Muscle layer of colon (tissue), 2 donors: ENCODE results near the gene TMTC1.
A peak's percentile ranks its signal among the peaks of the same experiment; 100 is the strongest.

ENCODE experiments used
- H3K27ac ChIP-seq: one replicate; pipeline ENCODE4 v1.7.0; 2013; ENCODE audit warnings: low read depth, mild to moderate bottlenecking, low read length, moderate library complexity
- H3K27me3 ChIP-seq, 2 donors: one replicate each; pipeline ENCODE4 v1.7.0; 2013; ENCODE audit warnings: low read length in 2 of 2, mild to moderate bottlenecking in 2 of 2; ENCODE audit not compliant: insufficient read depth in 2 of 2, control insufficient read depth in 1 of 2
- H3K36me3 ChIP-seq: one replicate; pipeline ENCODE4 v1.7.0; 2013; ENCODE audit warnings: mild to moderate bottlenecking, low read length; ENCODE audit not compliant: insufficient read depth
- H3K4me1 ChIP-seq: one replicate; pipeline ENCODE4 v1.7.0; 2013; ENCODE audit warnings: mild to moderate bottlenecking, low read length; ENCODE audit not compliant: insufficient read depth
- H3K4me3 ChIP-seq, 2 donors: one replicate each; pipeline ENCODE4 v1.7.0; 2013; ENCODE audit warnings: low read length in 2 of 2, low read depth in 1 of 2, mild to moderate bottlenecking in 1 of 2, moderate library complexity in 1 of 2
- H3K9ac ChIP-seq: one replicate; pipeline ENCODE4 v1.7.0; 2013; ENCODE audit warnings: low read length
- H3K9me3 ChIP-seq: one replicate; pipeline ENCODE4 v1.7.0; 2013; ENCODE audit warnings: mild to moderate bottlenecking, low read length
- donor health status: abdominal sarcoma.
- donor health status: Adenocarcinoma of cecum.

Gene TMTC1

GRCh38 chr12:29796823-29797263 lies 13.1 kb upstream of the TMTC1 start:
- H3K9me3 ChIP-seq, result no peaks in the 10 kb centered on the region
- H3K36me3 ChIP-seq, result no peaks in the 10 kb centered on the region
- H3K9ac ChIP-seq, result no peak overlapping the region
- H3K4me3 ChIP-seq, result no peak overlapping the region
- H3K4me1 ChIP-seq, result peaks cover 21% of the 10 kb centered on the region
- no peak overlapping the region for H3K27ac ChIP-seq
- no peaks in the 10 kb centered on the region for H3K27me3 ChIP-seq

GRCh38 chr12:29795715-29796114 lies 12.0 kb upstream of the TMTC1 start:
- Histone ChIP-seq H3K9me3 (no peaks in the 10 kb centered on the region), H3K4me3 (no peak overlapping the region), H3K27me3 (no peaks in the 10 kb centered on the region), H3K9ac (no peak overlapping the region), H3K36me3 (no peaks in the 10 kb centered on the region), H3K27ac (no peak overlapping the region), H3K4me1 (peaks cover 21% of the 10 kb centered on the region)

GRCh38 chr12:29794862-29795261 lies 11.1 kb upstream of the TMTC1 start:
- Histone ChIP-seq H3K4me1 (peaks cover 21% of the 10 kb centered on the region), H3K4me3 (no peak overlapping the region), H3K9me3 (no peaks in the 10 kb centered on the region), H3K27ac (no peak overlapping the region), H3K9ac (no peak overlapping the region), H3K27me3 (no peaks in the 10 kb centered on the region), H3K36me3 (no peaks in the 10 kb centered on the region)

- Histone ChIP-seq H3K9me3 (no peaks in the 10 kb centered on the region), H3K9ac (no peak overlapping the region), H3K27ac (no peak overlapping the region), H3K4me1 (peaks cover 18% of the 10 kb centered on the region), H3K27me3 (no peaks in the 10 kb centered on the region), H3K36me3 (no peaks in the 10 kb centered on the region), H3K4me3 (no peak overlapping the region)
These were observed 9.1 kb upstream of the TMTC1 start for GRCh38 chr12:29792853-29793252.

DNA sequence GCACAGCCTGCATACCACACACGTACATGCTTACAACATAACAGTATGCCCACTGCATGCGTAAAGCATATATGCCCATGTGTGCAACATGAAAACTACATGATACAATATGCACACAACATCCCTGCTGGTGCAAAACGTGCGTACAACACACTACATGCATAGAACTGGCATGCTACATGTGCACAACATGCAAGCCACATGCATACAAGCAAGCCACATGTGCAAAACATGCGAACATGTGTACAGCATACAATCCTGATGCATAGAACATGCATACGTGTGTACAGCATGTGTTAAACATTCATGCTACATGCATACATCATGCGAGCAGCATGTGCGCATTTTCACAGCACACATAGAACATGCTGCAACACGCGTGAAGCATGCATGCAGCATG lies 8.4 kb upstream of the TMTC1 start:
- H3K36me3 ChIP-seq, result no peaks in the 10 kb centered on the region
- H3K9ac ChIP-seq, result no peak overlapping the region
- H3K27me3 ChIP-seq, result no peaks in the 10 kb centered on the region
- H3K9me3 ChIP-seq, result no peaks in the 10 kb centered on the region
- peaks cover 11% of the 10 kb centered on the region for H3K4me1 ChIP-seq
- no peak overlapping the region for H3K27ac ChIP-seq
- H3K4me3 ChIP-seq, result no peak overlapping the region

GRCh38 chr12:29782871-29783772 lies 620 bp downstream of the TMTC1 start:
- Histone ChIP-seq H3K27me3 (no peaks in the 10 kb centered on the region), H3K9me3 (no peaks in the 10 kb centered on the region), H3K9ac (peak overlapping the region; percentile 54), H3K4me3 (peak overlapping the region; percentile 89), H3K4me1 (peaks cover 24% of the 10 kb centered on the region), H3K27ac (peak overlapping the region; percentile 83), H3K36me3 (no peaks in the 10 kb centered on the region)

- Histone ChIP-seq H3K4me1 (peaks cover 31% of the 10 kb centered on the region), H3K27me3 (no peaks in the 10 kb centered on the region), H3K36me3 (no peaks in the 10 kb centered on the region), H3K4me3 (peak overlapping the region; percentile 81 to 89), H3K9ac (peak overlapping the region; percentile 54), H3K27ac (peak overlapping the region; percentile 83), H3K9me3 (no peaks in the 10 kb centered on the region)
These were observed 1.4 kb downstream of the TMTC1 start for GRCh38 chr12:29782285-29782870.

DNA sequence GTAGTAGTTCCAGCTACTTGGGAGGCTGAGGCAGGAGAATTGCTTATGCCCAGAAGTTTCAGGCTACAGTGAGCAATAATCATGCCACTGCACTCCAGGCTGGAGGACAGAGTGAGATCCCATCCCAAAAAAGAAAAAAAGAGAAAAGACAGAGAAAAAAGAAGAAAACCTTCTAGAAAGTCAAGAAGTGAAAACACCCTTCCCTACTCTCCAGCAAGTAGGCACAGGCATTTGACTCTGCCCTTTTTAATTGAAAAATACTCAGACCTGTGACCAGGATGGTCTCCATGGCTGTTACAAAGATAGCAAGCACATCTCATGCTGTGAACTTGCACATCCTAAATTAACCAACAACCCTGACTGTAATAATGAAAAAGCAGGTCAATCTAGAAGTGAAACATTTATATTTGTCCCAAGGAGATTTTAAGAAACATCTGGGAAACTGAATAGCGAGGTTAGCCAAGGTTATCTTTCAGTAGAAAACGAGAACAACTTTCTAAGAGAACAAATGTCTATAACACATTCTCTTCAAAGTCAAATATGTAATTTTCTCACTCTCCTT lies 2.0 kb downstream of the TMTC1 start:
- Histone ChIP-seq H3K4me3 (peak overlapping the region in 1 of 2 donors; percentile 89), H3K27me3 (no peaks in the 10 kb centered on the region), H3K36me3 (no peaks in the 10 kb centered on the region), H3K9me3 (no peaks in the 10 kb centered on the region), H3K9ac (peak overlapping the region; percentile 54), H3K27ac (peak overlapping the region; percentile 83), H3K4me1 (peaks cover 31% of the 10 kb centered on the region)

GRCh38 chr12:29781188-29781587 lies 2.6 kb downstream of the TMTC1 start:
- H3K36me3 ChIP-seq, result no peaks in the 10 kb centered on the region
- no peaks in the 10 kb centered on the region for H3K27me3 ChIP-seq
- H3K4me3 ChIP-seq, result peak overlapping the region in 1 of 2 donors; percentile 89
- peaks cover 31% of the 10 kb centered on the region for H3K4me1 ChIP-seq
- H3K9me3 ChIP-seq, result no peaks in the 10 kb centered on the region
- no peak overlapping the region for H3K27ac ChIP-seq
- no peak overlapping the region for H3K9ac ChIP-seq

- no peak overlapping the region for H3K9ac ChIP-seq
- no peak overlapping the region for H3K4me3 ChIP-seq
- peaks cover 31% of the 10 kb centered on the region for H3K4me1 ChIP-seq
These were observed 3.7 kb downstream of the TMTC1 start for GRCh38 chr12:29780084-29780483.

DNA sequence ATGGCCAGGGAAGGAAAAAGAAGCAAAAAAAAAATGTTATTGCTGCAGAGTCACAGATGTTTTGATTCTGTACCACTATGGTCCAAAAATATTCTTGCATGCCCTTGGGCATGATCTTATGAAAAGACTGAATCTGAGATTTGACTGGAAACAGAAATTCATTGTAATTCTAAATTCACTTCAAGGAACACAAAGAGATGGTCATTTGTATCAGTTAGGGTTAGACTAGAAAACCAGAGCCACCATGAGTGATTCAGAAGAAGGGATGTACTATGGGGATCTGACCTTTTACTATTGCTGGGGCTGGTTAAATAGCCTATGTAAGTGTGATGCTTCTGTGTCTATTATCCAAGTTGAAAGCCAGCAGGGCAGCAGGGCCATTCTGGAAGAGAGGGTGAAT lies 5.2 kb downstream of the TMTC1 start:
- Histone ChIP-seq H3K9ac (no peak overlapping the region), H3K27me3 (no peaks in the 10 kb centered on the region), H3K9me3 (no peaks in the 10 kb centered on the region), H3K27ac (no peak overlapping the region), H3K4me3 (no peak overlapping the region), H3K4me1 (peaks cover 31% of the 10 kb centered on the region), H3K36me3 (no peaks in the 10 kb centered on the region)

More at GRCh38 chr12:29780084-29780483, 3.7 kb downstream of the TMTC1 start:
- no peaks in the 10 kb centered on the region for H3K36me3 ChIP-seq
- no peaks in the 10 kb centered on the region for H3K27me3 ChIP-seq
- no peak overlapping the region for H3K27ac ChIP-seq
- H3K9me3 ChIP-seq, result no peaks in the 10 kb centered on the region
